Stimulated activated CD4-positive, alpha-beta T cell treated with anti-CD3 and anti-CD28 coated beads, Interleukin-4, amount 100 ng/mL, for 48 hours (primary cell): ENCODE data around the gene DNMT1.
"Not testable (repeated sequence)": the region's sequence is repeated elsewhere in the genome, so short reads cannot be mapped to it uniquely, and the experiment has no call there.

Experiments used
- DNase-seq, 2 donors: peaks; one replicate each; pipeline ENCODE4 v3.0.0-alpha.2; 2020; ENCODE audit warnings: low read depth in 2 of 2

The DNMT1 gene

DNA sequence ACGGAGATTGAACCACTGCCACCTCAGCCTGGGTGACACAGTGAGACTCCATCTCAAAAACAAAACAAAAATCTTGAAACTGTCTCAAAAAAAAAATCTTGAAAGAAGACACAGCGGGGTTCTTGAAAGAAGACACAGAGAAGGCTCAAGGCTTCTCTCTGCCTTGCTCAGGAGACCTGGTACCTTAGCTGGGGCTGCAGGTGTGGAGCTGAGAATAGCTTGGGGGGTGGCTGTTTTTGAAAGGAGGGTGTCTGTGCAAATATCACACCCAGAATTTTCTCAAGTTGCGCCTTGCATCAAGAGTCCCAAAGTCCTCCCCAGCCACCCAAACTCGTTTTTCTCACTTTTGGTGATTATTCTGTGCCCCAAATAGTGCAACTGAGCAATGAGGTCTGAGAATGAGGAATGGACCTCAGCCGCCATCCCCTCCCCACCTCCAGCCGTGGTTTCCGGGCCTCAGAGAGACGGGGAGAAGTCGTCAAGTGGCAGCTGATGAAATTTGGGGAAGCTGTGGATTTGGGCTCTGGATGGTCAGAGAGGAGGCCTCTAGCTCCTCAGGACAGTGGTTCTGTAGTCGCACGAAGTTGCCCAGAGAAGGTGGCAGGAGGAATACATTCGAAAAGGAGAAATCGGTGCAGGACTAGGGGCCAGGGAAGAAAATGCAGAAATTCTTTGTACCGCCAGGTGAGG is 27.6 kb upstream of the DNMT1 start:
- no peak for DNase-seq

DNA sequence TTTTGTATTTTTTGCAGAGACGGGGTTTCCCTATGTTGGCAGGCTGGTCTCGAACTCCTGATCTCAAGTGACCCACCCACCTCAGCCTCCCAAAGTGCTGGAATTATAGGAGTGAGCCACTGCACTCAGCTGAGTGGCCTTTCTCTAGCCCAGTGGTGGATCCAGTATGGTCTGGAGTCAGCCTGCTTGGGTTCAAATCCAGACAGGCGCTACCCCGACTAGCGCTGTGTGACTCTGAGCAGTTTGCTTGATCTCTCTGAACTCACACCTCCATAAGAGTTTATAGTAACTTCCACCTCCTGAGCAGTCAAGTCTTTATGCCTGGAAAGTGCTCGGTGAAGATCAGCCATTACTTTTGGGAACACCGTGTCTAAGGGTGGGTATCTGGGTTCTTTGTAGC is 25.9 kb upstream of the DNMT1 start:
- no peak for DNase-seq

DNA sequence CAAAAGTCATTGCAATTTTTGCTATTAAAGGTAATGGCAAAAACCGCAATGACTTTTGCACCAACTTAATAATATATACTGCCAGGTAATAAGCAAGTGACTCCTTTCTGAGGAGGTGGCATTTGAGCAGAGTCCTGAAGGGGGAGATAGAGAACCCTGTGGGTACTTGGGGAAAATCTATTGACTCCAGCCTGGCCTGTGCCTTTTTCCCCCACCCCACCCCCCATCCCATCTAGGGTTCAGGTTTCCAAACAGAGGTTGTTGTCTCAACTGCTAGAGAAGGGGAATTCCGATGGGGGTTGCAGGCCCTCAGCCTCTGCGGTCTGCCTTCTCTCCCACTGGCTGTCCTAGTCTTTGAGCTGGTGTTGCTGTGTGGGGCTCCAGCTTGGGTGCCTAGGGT is 24.9 kb upstream of the DNMT1 start:
- DNase-seq = no peak

DNA sequence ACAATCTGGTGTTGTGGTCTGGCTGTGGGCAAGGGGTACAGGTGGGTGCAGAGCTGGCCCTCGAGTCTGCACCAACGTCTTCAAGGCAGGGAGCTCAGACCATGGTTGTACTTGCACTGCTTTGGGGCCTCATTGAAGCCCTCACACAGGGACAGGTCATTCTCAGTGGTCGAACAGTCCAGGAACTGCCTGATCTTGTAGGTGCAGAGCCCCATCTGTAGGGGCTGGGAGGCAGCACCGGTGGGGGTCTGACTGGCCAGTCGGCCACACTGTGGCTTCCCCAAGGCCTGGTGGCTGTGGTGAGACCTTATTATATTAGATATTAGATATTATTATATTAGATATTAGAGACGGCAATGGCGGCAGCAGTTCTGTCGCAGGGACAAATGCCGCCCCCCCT is 22.3 kb upstream of the DNMT1 start:
- DNase-seq = no peak

DNA sequence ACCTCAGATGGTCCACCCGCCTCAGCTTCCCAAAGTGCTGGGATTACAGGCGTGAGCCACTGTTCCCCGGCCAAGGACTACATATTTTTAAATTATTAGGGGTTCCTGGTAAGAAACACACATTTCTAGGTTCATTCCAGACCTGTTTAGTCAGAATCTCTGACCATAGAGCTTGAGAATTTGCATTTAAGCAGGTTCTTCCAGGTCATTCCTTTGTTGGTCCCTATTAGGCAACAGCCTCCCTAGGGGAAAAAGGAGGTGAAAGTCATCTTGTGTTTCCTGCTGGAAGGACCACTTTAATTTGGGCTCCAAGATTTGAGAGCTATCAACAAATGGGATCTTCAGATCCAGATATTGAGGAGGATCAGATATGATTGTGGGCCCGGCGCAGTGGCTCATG is 20.0 kb upstream of the DNMT1 start:
- DNase-seq = no peak

DNA sequence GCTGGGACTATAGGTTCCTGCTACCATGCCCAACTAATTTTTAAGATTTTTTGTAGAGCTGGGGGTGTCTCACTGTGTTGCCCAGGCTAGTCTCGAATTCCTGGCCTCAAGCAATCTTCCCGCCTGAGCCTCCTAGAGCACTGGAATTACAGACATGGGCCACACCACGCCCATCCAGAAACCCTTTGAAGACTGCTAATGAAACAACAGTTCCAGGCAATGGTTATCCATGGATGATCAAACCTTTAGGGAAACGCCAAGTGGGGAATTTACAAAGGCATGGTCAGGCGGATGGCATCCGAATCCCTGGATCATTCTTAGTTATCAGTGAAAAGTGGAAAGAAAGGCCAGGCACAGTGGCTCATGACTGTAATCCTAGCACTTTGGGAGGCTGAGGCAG is 16.9 kb upstream of the DNMT1 start:
- no peak for DNase-seq

DNA sequence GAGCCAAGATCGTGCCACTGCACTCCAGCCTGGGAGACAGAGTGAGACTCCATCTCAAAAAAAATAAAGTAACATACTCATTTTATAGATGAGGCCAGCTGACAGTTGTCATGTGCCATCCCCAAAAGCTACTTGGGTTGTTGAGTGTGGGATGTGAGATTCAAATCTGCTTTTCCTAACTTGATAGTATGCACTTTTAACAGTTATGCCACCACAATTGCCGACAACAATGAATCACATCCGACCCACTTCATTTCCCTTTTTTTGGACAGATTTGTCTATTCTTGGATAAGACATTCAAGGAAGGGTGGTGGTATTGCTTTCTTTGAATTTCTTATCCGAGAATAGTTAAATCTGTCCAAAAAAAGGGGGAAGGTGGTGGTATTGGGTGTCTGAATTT is 16.3 kb upstream of the DNMT1 start:
- DNase-seq = no peak

DNA sequence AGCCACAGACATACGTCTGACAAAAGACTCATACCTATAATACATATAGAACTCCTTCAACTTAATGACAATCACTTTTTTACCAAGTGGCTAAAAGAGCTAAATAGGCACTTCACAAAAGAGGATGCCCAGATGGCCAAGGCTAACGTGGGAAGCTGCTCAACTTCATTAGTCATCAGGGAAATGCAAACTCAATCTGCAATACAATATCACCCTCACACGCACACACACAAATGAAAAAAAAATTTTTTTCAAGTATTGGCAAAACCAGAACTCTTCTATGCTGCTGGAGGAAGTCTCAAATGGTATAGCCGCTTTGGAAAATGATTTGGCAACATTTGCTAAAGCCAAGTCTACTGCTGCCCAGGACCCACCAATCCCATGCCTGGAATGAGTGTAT is 14.6 kb upstream of the DNMT1 start:
- DNase-seq = no peak

DNA sequence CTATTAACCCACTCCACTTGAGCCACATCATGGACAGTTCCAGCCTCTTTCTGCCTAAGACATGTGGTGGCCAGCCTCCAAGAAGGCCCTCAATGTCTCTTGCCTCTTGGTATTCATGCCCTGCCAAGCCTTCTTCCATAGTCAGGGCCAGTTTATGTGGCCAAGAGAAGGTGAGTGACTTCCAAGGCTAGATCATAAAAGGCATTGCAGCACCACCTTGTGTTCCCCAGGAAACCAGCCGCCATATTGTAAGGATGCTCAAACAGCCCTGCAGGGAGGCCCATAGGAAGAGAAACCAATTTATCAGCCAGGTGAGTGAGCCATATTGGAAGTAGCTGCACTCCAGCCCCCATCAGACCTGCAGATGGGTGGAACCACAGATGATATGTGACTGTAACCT is 12.3 kb upstream of the DNMT1 start:
- no peak for DNase-seq

DNA sequence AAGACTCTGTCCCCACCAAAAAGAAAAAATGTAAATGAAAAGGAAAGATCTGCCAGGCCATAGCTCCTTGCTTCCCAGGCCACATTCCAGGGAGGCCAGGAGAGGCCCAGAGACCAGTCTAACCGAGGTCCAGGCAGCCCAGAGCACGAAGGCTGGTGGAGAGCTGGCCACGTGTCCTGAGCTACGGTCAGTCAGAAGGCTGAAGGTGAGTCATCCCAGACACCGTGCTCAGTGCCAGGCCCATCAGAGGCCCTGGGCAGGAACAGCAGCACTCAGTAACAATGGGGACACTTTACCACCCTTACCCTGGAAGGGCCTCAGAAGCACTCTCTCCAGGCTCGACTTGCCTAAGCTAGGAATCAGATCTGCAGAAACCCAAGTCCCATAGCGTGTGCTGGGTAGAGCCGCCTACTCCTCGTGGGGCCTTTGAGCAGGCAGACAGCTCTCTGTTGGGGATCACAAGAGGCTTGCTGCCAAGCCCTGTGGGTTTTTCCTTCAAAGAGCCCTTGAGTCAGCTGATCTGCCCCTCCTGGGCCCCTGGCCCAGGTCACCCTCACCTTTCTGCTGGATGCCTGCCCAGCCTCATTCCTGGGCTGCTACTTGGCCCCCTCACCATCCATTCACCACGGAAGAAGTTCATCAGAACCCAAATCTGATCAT is 11.6 kb upstream of the DNMT1 start:
- no peak for DNase-seq

- DNase-seq = no peak
Measured at GRCh38 chr19:10205636-10206035, 10.9 kb upstream of the DNMT1 start.

GRCh38 chr19:10203686-10204085 is 8.9 kb upstream of the DNMT1 start:
- no peak for DNase-seq

DNA sequence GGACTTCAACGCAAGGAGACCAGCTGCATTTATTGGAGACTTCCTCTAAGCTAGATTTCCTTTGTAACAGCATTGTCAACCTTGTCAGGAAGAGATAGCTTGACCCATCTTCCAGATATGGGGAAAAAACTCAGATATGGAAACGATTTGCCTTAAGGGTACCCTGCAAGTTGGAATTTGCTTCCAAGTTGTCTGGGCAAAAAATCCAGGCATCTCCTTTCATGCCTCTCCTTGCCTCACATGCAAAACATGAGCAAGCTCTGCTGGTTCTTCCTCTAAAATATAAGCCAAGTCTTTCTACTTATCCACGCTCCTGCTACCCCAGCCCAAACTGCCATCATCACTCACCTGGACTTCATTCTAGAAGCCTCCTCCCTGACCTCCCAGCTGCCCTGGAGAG is 6.4 kb upstream of the DNMT1 start:
- no peak for DNase-seq

DNA sequence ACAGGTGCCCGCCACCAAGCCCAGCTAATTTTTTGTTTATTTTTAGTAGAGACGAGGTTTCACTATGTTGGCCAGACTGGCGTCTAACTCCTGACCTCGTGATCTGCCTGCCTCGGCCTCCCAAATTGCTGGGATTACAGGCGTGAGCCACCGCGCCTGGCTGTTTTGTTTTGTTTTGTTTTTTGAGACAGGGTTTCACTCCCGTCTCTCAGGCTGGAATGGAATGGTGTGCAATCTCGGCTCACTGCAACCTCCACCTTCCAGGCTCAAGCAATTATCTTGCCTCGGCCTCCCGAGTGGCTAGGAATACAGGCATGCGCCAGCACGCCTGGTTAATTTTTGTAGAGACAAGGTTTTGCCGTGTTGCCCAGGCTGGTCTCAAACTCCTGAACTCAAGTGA is 5.3 kb upstream of the DNMT1 start:
- DNase-seq = not testable (repeated sequence)

DNA sequence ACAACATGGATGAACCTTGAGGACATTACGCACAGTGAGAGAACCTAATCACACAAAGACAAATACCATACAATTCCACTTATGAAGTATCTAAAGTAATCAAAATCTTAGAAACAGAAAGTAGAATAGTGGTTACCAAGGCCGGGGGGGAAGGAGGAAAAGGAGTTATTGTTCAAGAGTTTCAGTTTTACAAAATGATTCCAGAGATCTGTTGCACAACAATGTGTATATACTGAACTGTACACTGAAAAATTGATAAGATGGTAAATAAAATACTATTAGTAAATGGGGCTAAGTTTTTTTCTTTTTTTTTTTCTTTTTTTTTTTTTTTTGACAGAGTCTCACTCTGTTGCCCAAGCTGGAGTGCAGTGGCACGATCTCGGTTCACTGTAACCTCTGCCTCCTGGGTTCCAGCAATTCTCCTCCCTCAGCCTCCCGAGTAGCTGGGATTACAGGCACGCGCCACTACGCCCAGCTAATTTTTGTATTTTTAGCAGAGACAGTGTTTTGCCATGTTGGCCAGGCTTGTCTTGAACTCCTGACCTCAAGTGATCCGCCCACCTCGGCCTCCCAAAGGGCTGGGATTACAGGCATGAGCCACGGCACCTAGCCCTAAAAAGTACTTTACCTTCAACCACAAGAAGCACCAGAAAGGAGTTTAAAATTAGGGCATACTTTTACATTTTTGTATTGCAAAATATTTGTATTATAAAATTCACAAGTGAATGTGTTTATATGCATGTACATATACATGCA is 4.3 kb upstream of the DNMT1 start:
- not testable (repeated sequence) for DNase-seq

GRCh38 chr19:10195199-10195519 is 406 bp upstream of the DNMT1 start:
- DNase-seq = no peak

DNA sequence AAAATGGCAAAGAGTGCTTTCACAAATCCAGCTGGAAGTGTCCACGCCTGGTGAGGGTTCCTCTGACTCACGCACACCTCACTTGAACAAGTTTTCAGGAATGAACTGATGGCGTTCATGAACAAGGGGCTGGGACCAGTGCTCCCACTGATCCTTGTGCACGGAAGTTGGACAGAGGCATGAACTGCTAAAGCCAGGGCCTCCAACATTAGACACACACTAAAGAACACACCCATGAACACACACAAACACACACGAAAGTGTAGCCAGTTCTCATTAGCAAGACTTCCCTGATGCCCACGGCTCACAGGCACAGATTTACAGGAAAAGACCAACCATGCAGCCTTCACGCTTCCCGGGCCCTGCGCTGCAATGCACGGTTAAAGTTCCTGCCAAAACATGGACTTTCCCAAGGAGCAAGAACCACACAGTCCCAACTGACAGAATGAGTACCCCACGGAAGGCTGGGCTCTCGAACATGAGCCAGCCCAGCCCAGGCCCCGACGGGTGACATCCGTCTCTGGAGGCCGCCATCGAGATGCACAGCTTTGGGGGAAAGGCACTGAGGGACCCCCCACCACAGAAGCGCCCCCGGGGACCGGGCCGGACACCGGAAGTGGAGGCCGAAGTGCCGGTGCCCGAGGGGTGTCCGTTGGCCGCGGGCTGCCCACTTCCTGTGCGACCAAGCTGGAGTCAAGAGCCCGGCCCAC is 808 bp downstream of the DNMT1 start:
- no peak for DNase-seq

GRCh38 chr19:10192922-10193321 is 1.8 kb downstream of the DNMT1 start:
- DNase-seq = no peak

- DNase-seq = no peak
Measured at GRCh38 chr19:10191347-10191746, 3.4 kb downstream of the DNMT1 start.

DNA sequence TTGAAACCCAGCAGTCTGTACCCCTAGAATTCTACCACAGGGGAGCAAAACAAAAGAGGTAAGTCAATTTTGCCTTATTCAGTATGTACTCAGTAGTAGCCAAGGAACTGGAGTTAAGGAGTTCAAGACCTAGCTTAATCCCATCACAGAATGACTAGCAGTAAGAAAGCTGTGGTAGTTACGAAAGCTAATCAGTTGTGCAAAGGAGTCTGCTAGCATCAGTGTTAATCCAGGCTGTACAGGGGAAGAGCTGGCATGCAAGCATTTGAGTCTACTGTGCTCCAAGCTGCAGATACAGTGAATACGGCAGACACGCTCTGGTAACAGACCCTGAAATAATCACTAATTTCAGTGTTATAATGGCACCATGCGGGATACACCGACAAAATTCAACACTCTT is 4.7 kb downstream of the DNMT1 start:
- DNase-seq = no peak

DNA sequence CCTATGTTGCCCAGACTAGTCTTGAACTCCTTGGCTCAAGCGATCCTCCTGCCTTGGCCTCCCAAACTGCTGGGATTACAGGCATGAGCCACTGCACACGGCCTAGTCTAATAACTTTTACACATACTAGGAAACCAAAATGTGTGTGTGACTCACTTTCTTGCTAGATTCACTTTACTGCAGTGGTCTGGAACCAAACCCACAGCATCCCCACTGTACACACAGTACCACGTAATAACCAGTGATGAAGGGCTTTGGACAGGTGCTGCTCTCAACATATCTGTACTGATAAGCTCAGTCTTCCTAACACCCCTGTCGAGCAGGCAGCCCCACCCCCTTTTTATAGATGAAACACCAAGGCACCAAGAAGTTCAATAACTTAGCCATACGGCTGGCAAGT is 5.1 kb downstream of the DNMT1 start:
- DNase-seq = peak in 1 of 2 donors; percentile 24

DNA sequence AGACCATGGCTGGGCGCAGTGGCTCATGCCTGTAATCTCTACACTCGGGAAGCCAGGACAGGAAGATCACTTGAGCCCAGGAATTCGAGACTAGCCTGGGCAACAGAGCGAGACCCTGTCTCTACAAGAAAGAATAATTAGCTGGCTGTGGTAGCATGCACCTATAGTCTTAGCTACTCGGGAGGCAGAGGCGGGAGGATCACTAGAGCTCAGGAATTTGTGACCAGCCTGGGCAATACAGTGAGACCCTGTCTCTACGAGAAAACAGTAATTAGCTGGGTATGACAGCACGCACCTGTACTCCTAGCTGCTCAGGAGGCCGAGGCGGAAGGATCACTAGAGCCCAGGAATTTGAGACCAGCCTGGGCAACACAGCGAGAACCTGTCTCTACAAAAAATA is 7.4 kb downstream of the DNMT1 start:
- no peak for DNase-seq

- no peak for DNase-seq
Measured at GRCh38 chr19:10184636-10185035, 10.1 kb downstream of the DNMT1 start.
